ENCODE measurements around the gene GULP1. TPM values are rescaled to one million over a fixed set of nuclear protein-coding genes. Genes with fewer than 3 reads are reported as not detected.

Gene GULP1
- total RNA-seq, 1 experiment from 2014 or later: 140 TPM

- Histone ChIP-seq H3K23ac (ENCODE audit: insufficient read length, low read depth, low read length) (no peak overlapping the region), H4K20me1 (ENCODE audit: control insufficient read depth, insufficient read depth, insufficient read length) (no peaks in the 10 kb centered on the region), H3K56ac (ENCODE audit: insufficient read length, low read depth, low read length) (no peak overlapping the region), H2AFZ (ENCODE audit: low read length) (no peak overlapping the region), H3K79me1 (ENCODE audit: insufficient read depth, low read depth, low read length, poor library complexity, severe bottlenecking) (no peaks in the 10 kb centered on the region), H3K79me2 (ENCODE audit: insufficient read depth, low read length) (no peaks in the 10 kb centered on the region), H4K91ac (ENCODE audit: insufficient read length, low read depth, low read length) (no peak overlapping the region), H2BK15ac (ENCODE audit: low read depth, low read length) (no peak overlapping the region), H3K23me2 (ENCODE audit: insufficient read length, low read depth, low read length, poor library complexity, severe bottlenecking) (peaks cover 5% of the 10 kb centered on the region), H3K4me1 (ENCODE audit: insufficient read depth, low read length) (peaks cover 3% of the 10 kb centered on the region; the same call in 1 of the 2 replicates), H3K4ac (ENCODE audit: low read depth, low read length) (no peak overlapping the region), H2AK5ac (ENCODE audit: insufficient read length, low read length) (no peak overlapping the region), H2BK120ac (ENCODE audit: low read depth, low read length, poor library complexity, severe bottlenecking) (no peak overlapping the region), H3T11ph (ENCODE audit: low read length) (no peak overlapping the region), H3K18ac (ENCODE audit: insufficient read length, low read depth, low read length) (no peak overlapping the region), H2BK20ac (ENCODE audit: low read depth, low read length, poor library complexity, severe bottlenecking) (no peak overlapping the region), H3K14ac (ENCODE audit: insufficient read depth, low read length) (no peak overlapping the region), H2BK5ac (ENCODE audit: insufficient read length, low read length) (no peak overlapping the region), H3K27ac (ENCODE audit: insufficient read length, low read depth, low read length) (no peak overlapping the region), H4K5ac (ENCODE audit: insufficient read length, low read depth, low read length) (no peak overlapping the region), H3K9ac (ENCODE audit: extremely low read depth, insufficient read length, low read length) (no peak overlapping the region), H2BK12ac (ENCODE audit: insufficient read length, low read depth, low read length) (no peak overlapping the region), H3K27me3 (ENCODE audit: insufficient read depth, low read length) (no peaks in the 10 kb centered on the region), H3K9me3 (ENCODE audit: control insufficient read depth, low read depth, low read length) (no peaks in the 10 kb centered on the region), H3K4me2 (ENCODE audit: insufficient read depth, insufficient read length, low read length) (no peak overlapping the region), H4K8ac (replicated peaks; ENCODE audit: insufficient read length, low read depth, low read length) (no peak overlapping the region)
- Mint-ChIP-seq H3K9me3 (peaks cover 4 to 13% of the 10 kb centered on the region in 2 experiments; a peak in 4 of 5 replicates), H3K27me3 (ENCODE audit: low read depth) (no peaks in the 10 kb centered on the region), H3K4me1 (peaks cover 38 to 51% of the 10 kb centered on the region in 2 experiments), H3K36me3 (ENCODE audit: insufficient read depth in 1 of 3, low read depth in 3 of 3) (peaks cover 11 to 18% (median 15%) of the 10 kb centered on the region in 3 experiments), H3K27ac (no peak overlapping the region), H3K4me3 (no peak overlapping the region)
- WGBS (ENCODE audit: extremely low coverage, insufficient read length, low lambda C conversion rate): no CpG with 5 or more reads among the region's 2 CpGs
- DNase-seq: no peak
- TF ChIP-seq CTCF (conservative IDR thresholded peaks at IDR 0.05): no peak
These were observed 10.9 kb upstream of the GULP1 start for GRCh38 chr2:188280811-188281222.
